GM12878 (cell line): ENCODE measurements around the gene MCM5. TPM values are rescaled to one million over a fixed set of nuclear protein-coding genes. Genes with fewer than 3 reads are reported as not detected.

Source experiments
- ATF3 ChIP-seq: IDR thresholded peaks from 2 replicates; pipeline ENCODE4 v1.6.1; 2011; ENCODE audit warnings: low read depth, mild to moderate bottlenecking, low read length, moderate library complexity, borderline replicate concordance; ENCODE audit errors: extremely low read depth
- E4F1 ChIP-seq: fragments of 450-650 bp; IDR thresholded peaks from 2 replicates; pipeline ENCODE4 v1.6.1; 2018; ENCODE audit warnings: borderline replicate concordance, mild to moderate bottlenecking; ENCODE audit not compliant: partially characterized antibody
- EED ChIP-seq: sonication (generic); IDR thresholded peaks from 2 replicates; pipeline ENCODE4 v1.6.1; 2016; ENCODE audit warnings: antibody characterized with exemption, low read depth
- ELK1 ChIP-seq: IDR thresholded peaks from 2 replicates; pipeline ENCODE4 v1.6.1; 2012; ENCODE audit warnings: low read depth, low read length, improper control_type of control experiment
- EP300 ChIP-seq, 2 experiments: fragments of 150-350 bp in 1 of 2; IDR thresholded peaks; 2 replicates each; pipeline ENCODE4 v1.6.1; 2011 to 2012; ENCODE audit warnings: low read depth in 2 of 2, low read length in 2 of 2, borderline replicate concordance in 1 of 2, improper control_type of control experiment in 1 of 2, inconsistent platforms in 1 of 2; ENCODE audit not compliant: control insufficient read depth in 1 of 2
- GATAD2B ChIP-seq: fragments of 450-650 bp; conservative IDR thresholded peaks from 2 replicates; pipeline ENCODE4 v1.6.1; 2017; ENCODE audit warnings: low read depth, mild to moderate bottlenecking, moderate library complexity
- HDGF ChIP-seq: fragments of 450-650 bp; IDR thresholded peaks from 2 replicates; pipeline ENCODE4 v1.6.1; 2016; ENCODE audit warnings: antibody characterized with exemption
- MYC ChIP-seq: IDR thresholded peaks from 2 replicates; pipeline ENCODE4 v1.6.1; 2011; ENCODE audit warnings: mild to moderate bottlenecking, low read length, moderate library complexity, inconsistent platforms; ENCODE audit not compliant: insufficient read depth, insufficient replicate concordance, insufficient read length, severe bottlenecking
- NR2F1 ChIP-seq: fragments of 450-650 bp; conservative IDR thresholded peaks from 2 replicates; pipeline ENCODE4 v1.6.1; 2017; ENCODE audit warnings: mild to moderate bottlenecking
- PAX5 ChIP-seq: IDR thresholded peaks from 2 replicates; pipeline ENCODE4 v1.6.1; 2011; ENCODE audit warnings: low read depth, low read length, borderline replicate concordance
- PKNOX1 ChIP-seq: fragments of 450-650 bp; IDR thresholded peaks from 2 replicates; pipeline ENCODE4 v1.6.1; 2016; ENCODE audit warnings: mild to moderate bottlenecking
- RAD21 ChIP-seq: IDR thresholded peaks from 2 replicates; pipeline ENCODE4 v1.6.1; 2011; ENCODE audit warnings: mild to moderate bottlenecking, low read depth, low read length, moderate library complexity; ENCODE audit not compliant: insufficient read depth
- TAF1 ChIP-seq: IDR thresholded peaks from 2 replicates; pipeline ENCODE4 v1.6.1; 2011; ENCODE audit warnings: mild to moderate bottlenecking, low read depth, low read length, borderline replicate concordance
- ZNF384 ChIP-seq: IDR thresholded peaks from 2 replicates; pipeline ENCODE4 v1.6.1; 2012; ENCODE audit warnings: low read depth, mild to moderate bottlenecking, low read length, improper control_type of control experiment, borderline replicate concordance
- ZNF592 ChIP-seq: fragments of 450-650 bp; IDR thresholded peaks from 2 replicates; pipeline ENCODE4 v1.6.1; 2017; ENCODE audit warnings: mild to moderate bottlenecking, moderate library complexity
- ZZZ3 ChIP-seq: IDR thresholded peaks from 2 replicates; pipeline ENCODE4 v1.6.1; 2011; ENCODE audit warnings: low read depth; ENCODE audit not compliant: control insufficient read depth, insufficient read length
- polyA plus RNA-seq, 11 experiments: library from polyadenylated mRNA; depleted of rRNA in 4 of 11; unstranded in 6 of 11; stranded (reverse) in 5 of 11; fragments of >200 nt; fragmentation: Nextera tagmentation in 4 of 11; fragmentation: Illumina TruSeq in 1 of 11; extraction: Ambion mirVana in 4 of 11; extraction: Trizol in 1 of 11; gene quantifications; 1 replicate in 1 of 11; 2 replicates in 10 of 11; pipeline versions ENCODE4 v1.2.1 to v1.2.3, GENCODE V29; 2011 to 2016; ENCODE audit warnings: inconsistent platforms in 2 of 11, missing spikeins in 2 of 11, low read depth in 1 of 11
- total RNA-seq, 4 experiments: library from RNA; depleted of rRNA in 3 of 4; stranded (reverse); fragments of >200 nt in 3 of 4; fragmentation: Illumina TruSeq in 1 of 4; extraction: Trizol in 1 of 4; gene quantifications; 2 replicates each; pipeline versions ENCODE4 v1.2.1 to v1.2.3, GENCODE V29; 2013 to 2021

MCM5 gene
- total and polyA plus RNA-seq, 10 of the 15 experiments (the other 5 are each of a cell fraction or from before 2014, with no cell fraction given) = 14.1 to 360 (median 164) TPM

- peak; percentile 40; the same call in 1 of the 2 replicates for TF ChIP-seq NR2F1
- no peak for TF ChIP-seq E4F1
- TF ChIP-seq MYC = no peak
- TF ChIP-seq EP300 (IDR thresholded peaks at IDR 0.05; ENCODE audit: borderline replicate concordance in 1 of 2, control insufficient read depth in 1 of 2, low read depth in 2 of 2, low read length in 2 of 2) = no peak
- TF ChIP-seq EED = peak; percentile 41; the same call in 1 of the 2 replicates
- TF ChIP-seq ELK1 = 0 out of 2 replicates have a peak, but pooled peaks have one; percentile 18
- no peak for TF ChIP-seq ZNF592
- 0 out of 2 replicates have a peak, but pooled peaks have one; percentile 7 for TF ChIP-seq ZNF384
- TF ChIP-seq PKNOX1 = no peak
- peak; percentile 94 for TF ChIP-seq RAD21
- no peak for TF ChIP-seq TAF1
- TF ChIP-seq ATF3 = no peak
- no peak; the same call in 1 of the 2 replicates for TF ChIP-seq HDGF
- no peak for TF ChIP-seq ZZZ3
- TF ChIP-seq PAX5 = peak; percentile 32; the same call in 1 of the 2 replicates
- 0 out of 2 replicates have a peak, but pooled peaks have one; percentile 54 for TF ChIP-seq GATAD2B
Observed at GRCh38 chr22:35350539-35351503, 49.1 kb upstream of the MCM5 start (continued).
